ENCODE data around the gene TSHR.

Gene TSHR

GRCh38 chr14:80956922-80957321 is 1.5 kb downstream of the TSHR start:
- TF ChIP-seq BACH2 (CRISPR knock-in tag; IDR thresholded peaks at IDR 0.05; ENCODE audit: borderline replicate concordance), result no peak
- no peak for TF ChIP-seq CREB5 (CRISPR knock-in tag; IDR thresholded peaks at IDR 0.05; ENCODE audit: low read depth)
- no peak for TF ChIP-seq RARB (CRISPR knock-in tag; IDR thresholded peaks at IDR 0.05)
- no peak for TF ChIP-seq ESRRG (CRISPR knock-in tag; IDR thresholded peaks at IDR 0.05)
- no peak for TF ChIP-seq ZFP30 (CRISPR knock-in tag; IDR thresholded peaks at IDR 0.05)
- TF ChIP-seq POU6F1 (CRISPR knock-in tag; IDR thresholded peaks at IDR 0.05; ENCODE audit: borderline replicate concordance, low read depth), result no peak
- TF ChIP-seq OSR1 (CRISPR knock-in tag; IDR thresholded peaks at IDR 0.05), result no peak
- TF ChIP-seq TCF4 (CRISPR knock-in tag; IDR thresholded peaks at IDR 0.05; ENCODE audit: borderline replicate concordance), result no peak
- TF ChIP-seq PPARA (CRISPR knock-in tag; IDR thresholded peaks at IDR 0.05; ENCODE audit: borderline replicate concordance), result no peak
- TF ChIP-seq ZNF70 (CRISPR knock-in tag; IDR thresholded peaks at IDR 0.05), result no peak
- no peak for TF ChIP-seq ZNF565 (CRISPR knock-in tag; conservative IDR thresholded peaks at IDR 0.05; ENCODE audit: low read depth)
- no peak for TF ChIP-seq ARNTL (CRISPR knock-in tag; IDR thresholded peaks at IDR 0.05; ENCODE audit: borderline replicate concordance, low read depth)
- TF ChIP-seq, protein P1, sequence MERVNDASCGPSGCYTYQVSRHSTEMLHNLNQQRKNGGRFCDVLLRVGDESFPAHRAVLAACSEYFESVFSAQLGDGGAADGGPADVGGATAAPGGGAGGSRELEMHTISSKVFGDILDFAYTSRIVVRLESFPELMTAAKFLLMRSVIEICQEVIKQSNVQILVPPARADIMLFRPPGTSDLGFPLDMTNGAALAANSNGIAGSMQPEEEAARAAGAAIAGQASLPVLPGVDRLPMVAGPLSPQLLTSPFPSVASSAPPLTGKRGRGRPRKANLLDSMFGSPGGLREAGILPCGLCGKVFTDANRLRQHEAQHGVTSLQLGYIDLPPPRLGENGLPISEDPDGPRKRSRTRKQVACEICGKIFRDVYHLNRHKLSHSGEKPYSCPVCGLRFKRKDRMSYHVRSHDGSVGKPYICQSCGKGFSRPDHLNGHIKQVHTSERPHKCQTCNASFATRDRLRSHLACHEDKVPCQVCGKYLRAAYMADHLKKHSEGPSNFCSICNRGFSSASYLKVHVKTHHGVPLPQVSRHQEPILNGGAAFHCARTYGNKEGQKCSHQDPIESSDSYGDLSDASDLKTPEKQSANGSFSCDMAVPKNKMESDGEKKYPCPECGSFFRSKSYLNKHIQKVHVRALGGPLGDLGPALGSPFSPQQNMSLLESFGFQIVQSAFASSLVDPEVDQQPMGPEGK (CRISPR knock-in tag; IDR thresholded peaks at IDR 0.05; ENCODE audit: borderline replicate concordance), result no peak
- TF ChIP-seq SNAI2 (CRISPR knock-in tag; IDR thresholded peaks at IDR 0.05), result no peak
- no peak for TF ChIP-seq CSDC2 (CRISPR knock-in tag; IDR thresholded peaks at IDR 0.05)
- no peak for TF ChIP-seq TSHZ2 (CRISPR knock-in tag; IDR thresholded peaks at IDR 0.05)
- no peak for ATAC-seq

GRCh38 chr14:80957613-80958012 is 2.2 kb downstream of the TSHR start:
- TF ChIP-seq ZFP30 (CRISPR knock-in tag; IDR thresholded peaks at IDR 0.05) (no peak), OSR1 (CRISPR knock-in tag; IDR thresholded peaks at IDR 0.05) (no peak), SNAI2 (CRISPR knock-in tag; IDR thresholded peaks at IDR 0.05) (no peak), ZC3H10 (CRISPR knock-in tag; IDR thresholded peaks at IDR 0.05) (no peak), RARB (CRISPR knock-in tag; IDR thresholded peaks at IDR 0.05) (no peak), ISL1 (CRISPR knock-in tag; IDR thresholded peaks at IDR 0.05) (no peak), ZNF8 (CRISPR knock-in tag; IDR thresholded peaks at IDR 0.05) (no peak), ZFP3 (CRISPR knock-in tag; IDR thresholded peaks at IDR 0.05) (no peak)
- ATAC-seq, result no peak

- no peak for ATAC-seq
Measured at GRCh38 chr14:80958226-80958625, 2.8 kb downstream of the TSHR start.

More at GRCh38 chr14:80958226-80958625, 2.8 kb downstream of the TSHR start:
- TF ChIP-seq ZNF565 (CRISPR knock-in tag; conservative IDR thresholded peaks at IDR 0.05; ENCODE audit: low read depth) (no peak), CREB5 (CRISPR knock-in tag; IDR thresholded peaks at IDR 0.05; ENCODE audit: low read depth) (no peak), TCF4 (CRISPR knock-in tag; IDR thresholded peaks at IDR 0.05; ENCODE audit: borderline replicate concordance) (no peak), CSDC2 (CRISPR knock-in tag; IDR thresholded peaks at IDR 0.05) (no peak), BACH2 (CRISPR knock-in tag; IDR thresholded peaks at IDR 0.05; ENCODE audit: borderline replicate concordance) (no peak), CSRNP3 (CRISPR knock-in tag; IDR thresholded peaks at IDR 0.05) (no peak), OSR1 (CRISPR knock-in tag; IDR thresholded peaks at IDR 0.05) (no peak), ARNTL (CRISPR knock-in tag; IDR thresholded peaks at IDR 0.05; ENCODE audit: borderline replicate concordance, low read depth) (no peak)
- TF ChIP-seq, protein P1 (CRISPR knock-in tag; IDR thresholded peaks at IDR 0.05; ENCODE audit: borderline replicate concordance), result no peak

Measured in SK-N-SH treated with all-trans-retinoic acid at 6 μM for 48 hours (cell line).